Liver (tissue), 9 donors: Measurements from ENCODE around the gene PRIM2. TPM values are rescaled to one million over a fixed set of nuclear protein-coding genes. Genes with fewer than 3 reads are reported as not detected.
"Not testable (repeated sequence)": the region's sequence is repeated elsewhere in the genome, so short reads cannot be mapped to it uniquely, and the experiment has no call there.

Experiments
- DNase-seq: peaks from one replicate; pipeline ENCODE4 v3.0.0-alpha.2; 2017; ENCODE audit warnings: low spot score
- H3K27ac ChIP-seq, 2 donors: one replicate each; pipeline ENCODE4 v1.7.0; 2013; ENCODE audit warnings: inconsistent platforms in 2 of 2, low read length in 2 of 2, control low read depth in 1 of 2, low read depth in 1 of 2, mild to moderate bottlenecking in 1 of 2
- H3K27me3 ChIP-seq, 4 donors: one replicate each; pipeline versions ENCODE4 v1.6.1 to v1.7.0; 2013; ENCODE audit warnings: low read length in 3 of 4, inconsistent platforms in 1 of 4, mild to moderate bottlenecking in 1 of 4, moderate library complexity in 1 of 4; ENCODE audit not compliant: control insufficient read depth in 4 of 4, insufficient read depth in 4 of 4
- H3K36me3 ChIP-seq, 4 donors: one replicate each; pipeline versions ENCODE4 v1.6.1 to v1.7.0; 2013; ENCODE audit warnings: low read length in 3 of 4, mild to moderate bottlenecking in 3 of 4, low read depth in 1 of 4, moderate library complexity in 1 of 4; ENCODE audit not compliant: control insufficient read depth in 4 of 4, insufficient read depth in 3 of 4
- H3K4me1 ChIP-seq, 4 donors: one replicate each; pipeline versions ENCODE4 v1.6.1 to v1.7.0; 2013; ENCODE audit warnings: low read length in 3 of 4, mild to moderate bottlenecking in 3 of 4, moderate library complexity in 1 of 4; ENCODE audit not compliant: control insufficient read depth in 4 of 4, insufficient read depth in 4 of 4
- H3K4me3 ChIP-seq, 3 donors: one replicate each; pipeline versions ENCODE4 v1.6.1 to v1.7.0; 2013; ENCODE audit warnings: low read length in 3 of 3, control low read depth in 1 of 3, low read depth in 1 of 3, mild to moderate bottlenecking in 1 of 3
- H3K9ac ChIP-seq, 2 donors: one replicate each; pipeline ENCODE4 v1.7.0; 2013; ENCODE audit warnings: low read length in 2 of 2, mild to moderate bottlenecking in 2 of 2, moderate library complexity in 2 of 2, control low read depth in 1 of 2, low read depth in 1 of 2
- H3K9me3 ChIP-seq, 4 donors: one replicate each; pipeline versions ENCODE4 v1.6.1 to v1.7.0; 2013; ENCODE audit warnings: low read length in 3 of 4; ENCODE audit not compliant: control insufficient read depth in 4 of 4
- HNF4A ChIP-seq, 2 donors: conservative IDR thresholded peaks; 2 replicates each; pipeline ENCODE4 v1.6.1; 2016; ENCODE audit warnings: antibody characterized with exemption in 2 of 2, mild to moderate bottlenecking in 2 of 2
- REST ChIP-seq: IDR thresholded peaks from 2 replicates; pipeline ENCODE4 v1.6.1; 2016; ENCODE audit warnings: antibody characterized with exemption, mild to moderate bottlenecking
- RXRA ChIP-seq, 2 donors: IDR thresholded peaks; 2 replicates each; pipeline ENCODE4 v1.6.1; 2017 to 2018; ENCODE audit warnings: antibody characterized with exemption in 2 of 2, mild to moderate bottlenecking in 1 of 2
- TAF1 ChIP-seq: conservative IDR thresholded peaks from 2 replicates; pipeline ENCODE4 v1.6.1; 2016; ENCODE audit warnings: antibody characterized with exemption, mild to moderate bottlenecking
- WGBS: extraction: QIAGEN DNeasy Blood & Tissue Kit; methylation state at CpG from one replicate; pipeline ENCODE4 v1.1.7; 2013; 5-methylcytosine and 5-hydroxymethylcytosine counted together
- polyA plus RNA-seq, 2 donors: library from polyadenylated mRNA; stranded (reverse) in 1 of 2; unstranded in 1 of 2; fragments of 200-250 nt in 1 of 2; fragments of >200 nt in 1 of 2; fragmentation: Nextera tagmentation in 1 of 2; extraction: Ambion mirVana in 1 of 2; gene quantifications; one replicate each; pipeline versions ENCODE4 v1.2.1 to v1.2.3, GENCODE V29; 2013 to 2015
- total RNA-seq, 2 donors: library from RNA; depleted of rRNA; stranded (reverse); fragments of >200 nt; gene quantifications; one replicate each; pipeline ENCODE4 v1.2.3, GENCODE V29; 2014
- TF ChIP-seq, protein P1 (sequence below): IDR thresholded peaks from 2 replicates; pipeline ENCODE4 v1.6.1; 2016; ENCODE audit warnings: antibody characterized with exemption
- donor health status: healthy.
- donor health status: healthy.
- donor health status: healthy.
- donor health status: healthy.
- donor health status: healthy.

PRIM2 gene
- total and polyA plus RNA-seq, 4 donors: 1.6 to 13.0 (median 3.5) TPM

DNA sequence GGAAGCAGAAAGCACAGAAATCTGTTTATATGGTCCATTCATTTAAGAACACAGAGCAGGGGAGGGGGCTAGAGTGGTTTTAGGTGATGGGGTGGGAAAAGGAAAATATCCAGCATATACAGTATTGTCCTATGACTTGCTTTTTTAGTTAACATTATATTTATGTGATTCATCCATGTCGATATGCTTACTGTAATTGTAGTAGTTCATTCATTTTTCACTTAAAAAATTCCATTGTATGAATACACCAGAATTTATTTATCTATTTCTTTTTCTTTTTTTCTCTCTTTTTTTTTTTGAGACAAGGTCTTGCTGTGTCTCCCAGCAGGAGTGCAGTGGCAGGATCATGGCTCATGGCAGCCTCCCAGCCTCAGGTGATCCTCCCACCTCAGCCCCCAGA is 9.6 kb upstream of the PRIM2 start:
- H3K9me3 ChIP-seq: no peaks in the 10 kb centered on the region
- no peak for DNase-seq
- H3K27me3 ChIP-seq: no peaks in the 10 kb centered on the region
- no peak overlapping the region for H3K27ac ChIP-seq
- TF ChIP-seq RXRA (IDR thresholded peaks at IDR 0.05) (no peak), REST (no peak)
- no peak overlapping the region for H3K4me3 ChIP-seq
- H3K4me1 ChIP-seq: no peaks in the 10 kb centered on the region
- H3K9ac ChIP-seq: no peak overlapping the region
- no peaks in the 10 kb centered on the region for H3K36me3 ChIP-seq
- WGBS: 96% methylated on average over 1 of the region's 1 CpG

- H3K9me3 ChIP-seq, H3K27me3 ChIP-seq, H3K4me1 ChIP-seq, H3K27ac ChIP-seq, H3K9ac ChIP-seq, H3K4me3 ChIP-seq, H3K36me3 ChIP-seq, DNase-seq: not testable (repeated sequence)
- WGBS: 38% methylated on average over 2 of the region's 3 CpGs
Observed at GRCh38 chr6:57308755-57309154, 8.7 kb upstream of the PRIM2 start.

DNA sequence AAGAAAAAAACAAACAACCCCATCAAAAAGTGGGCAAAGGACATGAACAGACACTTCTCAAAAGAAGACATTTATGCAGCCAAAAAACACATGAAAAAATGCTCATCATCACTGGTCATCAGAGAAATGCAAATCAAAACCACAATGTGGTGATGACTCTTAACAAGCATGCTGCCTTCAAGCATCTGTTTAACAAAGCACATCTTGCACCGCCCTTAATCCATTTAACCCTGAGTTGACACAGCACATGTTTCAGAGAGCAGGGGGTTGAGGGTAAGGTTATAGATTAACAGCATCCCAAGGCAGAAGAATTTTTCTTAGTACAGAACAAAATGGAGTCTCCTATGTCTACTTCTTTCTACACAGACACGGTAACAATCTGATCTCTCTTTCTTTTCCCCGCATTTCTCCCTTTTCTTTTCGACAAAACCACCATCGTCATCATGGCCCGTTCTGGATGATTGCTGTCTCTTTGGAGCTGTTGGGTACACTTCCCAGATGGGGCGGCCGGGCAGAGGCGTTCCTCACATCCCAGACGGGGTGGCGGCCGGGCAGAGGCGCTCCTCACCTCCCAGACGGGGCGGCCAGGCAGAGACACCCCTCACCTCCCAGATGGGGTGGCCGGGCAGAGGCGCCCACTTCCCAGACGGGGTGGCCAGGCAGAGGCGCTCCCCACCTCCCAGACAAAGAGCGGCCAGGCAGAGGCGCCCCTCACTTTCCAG is 7.2 kb upstream of the PRIM2 start:
- not testable (repeated sequence) for H3K4me1 ChIP-seq, H3K9ac ChIP-seq, DNase-seq, H3K36me3 ChIP-seq, H3K27me3 ChIP-seq, H3K27ac ChIP-seq, H3K4me3 ChIP-seq, H3K9me3 ChIP-seq
- WGBS: 92% methylated on average over 21 of the region's 21 CpGs

GRCh38 chr6:57310817-57311157 is 6.6 kb upstream of the PRIM2 start:
- H3K36me3 ChIP-seq: no peaks in the 10 kb centered on the region
- H3K4me1 ChIP-seq: no peaks in the 10 kb centered on the region
- no peak for DNase-seq
- TF ChIP-seq HNF4A (conservative IDR thresholded peaks at IDR 0.05) (no peak), TAF1 (no peak)
- TF ChIP-seq, protein P1, sequence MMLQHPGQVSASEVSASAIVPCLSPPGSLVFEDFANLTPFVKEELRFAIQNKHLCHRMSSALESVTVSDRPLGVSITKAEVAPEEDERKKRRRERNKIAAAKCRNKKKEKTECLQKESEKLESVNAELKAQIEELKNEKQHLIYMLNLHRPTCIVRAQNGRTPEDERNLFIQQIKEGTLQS: no peak
- no peak overlapping the region for H3K9ac ChIP-seq
- H3K4me3 ChIP-seq: no peak overlapping the region
- H3K27ac ChIP-seq: no peak overlapping the region
- 96% methylated on average over 24 of the region's 24 CpGs for WGBS
- no peaks in the 10 kb centered on the region for H3K27me3 ChIP-seq
- no peaks in the 10 kb centered on the region for H3K9me3 ChIP-seq

DNA sequence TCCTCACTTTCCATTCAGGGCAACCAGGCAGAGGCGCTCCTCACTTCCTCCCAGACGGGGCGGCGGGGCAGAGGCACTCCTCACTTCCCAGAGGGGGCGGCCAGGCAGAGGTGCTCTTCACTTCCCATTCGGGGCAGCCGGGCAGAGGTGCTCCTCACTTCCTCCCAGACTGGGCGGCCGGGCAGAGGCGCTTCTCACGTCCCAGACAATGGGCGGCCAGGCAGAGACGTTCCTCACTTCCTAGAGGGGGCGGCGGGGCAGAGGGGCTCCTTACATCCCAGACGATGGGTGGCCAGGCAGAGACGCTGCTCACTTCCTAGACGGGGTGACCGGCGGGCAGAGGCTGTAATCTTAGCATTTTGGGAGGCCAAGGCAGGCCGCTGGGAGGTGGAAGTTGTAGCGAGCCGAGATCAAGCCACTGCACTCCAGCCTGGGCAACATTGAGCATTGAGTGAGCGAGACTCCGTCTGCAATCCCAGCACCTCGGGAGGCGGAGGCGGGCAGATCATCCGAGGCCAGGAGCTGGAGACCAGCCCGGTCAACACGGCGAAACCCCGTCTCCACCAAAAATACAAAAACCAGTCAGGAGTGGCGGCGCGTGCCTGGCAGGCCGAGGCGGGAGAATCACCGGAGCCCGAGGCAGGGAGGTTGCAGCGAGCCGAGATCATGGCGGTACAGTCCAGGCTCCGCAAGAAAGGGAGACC is 6.0 kb upstream of the PRIM2 start:
- not testable (repeated sequence) for H3K4me3 ChIP-seq, H3K9ac ChIP-seq, H3K36me3 ChIP-seq, H3K9me3 ChIP-seq, H3K4me1 ChIP-seq, DNase-seq, H3K27ac ChIP-seq, H3K27me3 ChIP-seq
- 94% methylated on average over 44 of the region's 44 CpGs for WGBS
